Nephron progenitor cell (in vitro differentiated cells): Measurements from ENCODE around the gene SREK1.
A peak's percentile ranks its signal among the peaks of the same experiment; 100 is the strongest.

Experiments used
- DNase-seq: peaks from one replicate; pipeline ENCODE4 v3.0.0; 2021
- H3K27ac Mint-ChIP-seq: 2 replicates; pipeline ENCODE4 v1.8.0; 2021; ENCODE audit warnings: mild to moderate bottlenecking, moderate library complexity, mixed read lengths
- H3K27me3 Mint-ChIP-seq: 2 replicates; pipeline ENCODE4 v1.8.0; 2021; ENCODE audit warnings: mild to moderate bottlenecking, low read depth, mixed read lengths; ENCODE audit not compliant: poor library complexity
- H3K36me3 Mint-ChIP-seq: 2 replicates; pipeline ENCODE4 v1.8.0; 2021; ENCODE audit warnings: low read depth, mixed read lengths
- H3K4me1 Mint-ChIP-seq: 2 replicates; pipeline ENCODE4 v1.8.0; 2021; ENCODE audit warnings: mixed read lengths
- H3K4me3 Mint-ChIP-seq: 2 replicates; pipeline ENCODE4 v1.8.0; 2021; ENCODE audit warnings: mild to moderate bottlenecking, moderate library complexity, mixed read lengths
- H3K9me3 Mint-ChIP-seq: 2 replicates; pipeline ENCODE4 v1.8.0; 2021; ENCODE audit warnings: mild to moderate bottlenecking, moderate library complexity, mixed read lengths
- CTCF ChIP-seq: fragments of 200-600 bp; sonication (generic); IDR thresholded peaks from 2 replicates; pipeline ENCODE4 v1.5.0; 2021; ENCODE audit warnings: antibody characterized with exemption

Gene SREK1

GRCh38 chr5:66138637-66139317 is 5.3 kb upstream of the SREK1 start:
- peaks cover 18% of the 10 kb centered on the region for H3K27me3 Mint-ChIP-seq
- no peak for DNase-seq

GRCh38 chr5:66139318-66139712 is 4.8 kb upstream of the SREK1 start:
- DNase-seq = no peak
- no peaks in the 10 kb centered on the region for H3K36me3 Mint-ChIP-seq
- no peak for TF ChIP-seq CTCF
- H3K27ac Mint-ChIP-seq = no peak overlapping the region
- H3K27me3 Mint-ChIP-seq = peaks cover 18% of the 10 kb centered on the region
- no peaks in the 10 kb centered on the region for H3K9me3 Mint-ChIP-seq
- peaks cover 7% of the 10 kb centered on the region for H3K4me1 Mint-ChIP-seq
- no peak overlapping the region for H3K4me3 Mint-ChIP-seq

More at GRCh38 chr5:66138637-66139317, 5.3 kb upstream of the SREK1 start:
- no peak for TF ChIP-seq CTCF
- H3K9me3 Mint-ChIP-seq = no peaks in the 10 kb centered on the region
- H3K4me3 Mint-ChIP-seq = no peak overlapping the region
- peaks cover 5% of the 10 kb centered on the region for H3K4me1 Mint-ChIP-seq
- no peaks in the 10 kb centered on the region for H3K36me3 Mint-ChIP-seq
- no peak overlapping the region for H3K27ac Mint-ChIP-seq

- H3K4me1 Mint-ChIP-seq = peaks cover 23% of the 10 kb centered on the region
- no peaks in the 10 kb centered on the region for H3K9me3 Mint-ChIP-seq
- no peak for DNase-seq
- H3K4me3 Mint-ChIP-seq = peak overlapping the region; percentile 7
- H3K27me3 Mint-ChIP-seq = peaks cover 12% of the 10 kb centered on the region
- peaks cover 10% of the 10 kb centered on the region for H3K36me3 Mint-ChIP-seq
- no peak for TF ChIP-seq CTCF
- no peak overlapping the region for H3K27ac Mint-ChIP-seq
Measured at GRCh38 chr5:66142417-66142816, 1.7 kb upstream of the SREK1 start.

GRCh38 chr5:66143473-66144073 is 527 bp upstream of the SREK1 start:
- no peaks in the 10 kb centered on the region for H3K9me3 Mint-ChIP-seq
- peak overlapping the region; percentile 99 for H3K27ac Mint-ChIP-seq
- TF ChIP-seq CTCF = no peak
- peaks cover 27% of the 10 kb centered on the region for H3K4me1 Mint-ChIP-seq
- peak overlapping the region; percentile 95 for H3K4me3 Mint-ChIP-seq
- peaks cover 10% of the 10 kb centered on the region for H3K27me3 Mint-ChIP-seq
- no peak for DNase-seq
- H3K36me3 Mint-ChIP-seq = peaks cover 22% of the 10 kb centered on the region

GRCh38 chr5:66144834-66145390 is 812 bp downstream of the SREK1 start:
- Mint-ChIP-seq H3K9me3 (peaks cover 12% of the 10 kb centered on the region), H3K4me1 (peaks cover 27% of the 10 kb centered on the region), H3K4me3 (peak overlapping the region; percentile 95), H3K27me3 (peaks cover 9% of the 10 kb centered on the region), H3K27ac (peak overlapping the region; percentile 100), H3K36me3 (peaks cover 35% of the 10 kb centered on the region)
- DNase-seq = peak; percentile 55
- no peak for TF ChIP-seq CTCF
